Measurements from ENCODE around the gene XNDC1N. TPM values are rescaled to one million over a fixed set of nuclear protein-coding genes. Genes with fewer than 3 reads are reported as not detected.
"Not testable (repeated sequence)": the region's sequence is repeated elsewhere in the genome, so short reads cannot be mapped to it uniquely, and the experiment has no call there.

The XNDC1N gene
- total RNA-seq, 3 donors from 2014 or later = 10.2 to 14.0 (median 12.8) TPM

DNA sequence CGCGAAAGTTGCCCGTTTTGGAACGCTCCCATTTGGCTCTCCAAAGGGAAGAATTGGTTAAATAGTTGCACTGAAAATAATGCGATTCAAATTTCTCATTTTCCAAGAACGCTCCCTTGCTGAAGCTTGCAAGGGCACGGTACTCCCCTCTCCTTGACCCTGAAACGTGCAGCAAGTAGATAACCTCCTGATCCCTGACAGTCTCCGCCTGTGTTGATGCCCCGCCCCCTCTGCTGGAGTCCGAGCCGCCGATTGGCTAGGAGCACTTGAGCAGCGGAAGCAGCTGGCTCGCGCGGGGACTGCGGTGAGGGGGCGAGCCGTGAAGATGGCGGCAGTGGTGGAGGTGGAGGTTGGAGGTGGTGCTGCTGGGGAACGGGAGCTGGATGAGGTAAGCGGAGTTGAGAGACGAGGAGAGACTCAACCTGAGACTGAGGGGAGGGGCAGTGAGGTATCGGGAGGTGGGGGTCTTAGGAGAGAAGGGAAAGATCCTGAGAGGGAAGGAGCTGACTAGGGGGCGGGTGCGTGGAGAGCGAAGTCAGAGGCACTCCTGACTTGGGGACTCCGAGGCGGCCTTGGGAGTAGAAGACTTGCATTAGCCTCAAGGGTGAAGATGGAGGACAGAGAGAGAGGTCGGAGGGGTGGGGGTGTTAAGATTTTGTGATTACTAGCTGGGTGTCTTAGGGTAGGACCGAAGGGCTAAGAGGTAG, 496 bp upstream of the XNDC1N start, which contains the start of gene RNF121:
TSS of gene RNF121 (plus strand) at position 310 of the 707 bp plus-strand sequence. CDS start at position 326, 16 bp downstream.
- H3K4me3 ChIP-seq = peak within 1 kb of the TSS; percentile 81 to 94 (median 83)
- H3K9me3 ChIP-seq = no peaks in the 10 kb centered on the region

DNA sequence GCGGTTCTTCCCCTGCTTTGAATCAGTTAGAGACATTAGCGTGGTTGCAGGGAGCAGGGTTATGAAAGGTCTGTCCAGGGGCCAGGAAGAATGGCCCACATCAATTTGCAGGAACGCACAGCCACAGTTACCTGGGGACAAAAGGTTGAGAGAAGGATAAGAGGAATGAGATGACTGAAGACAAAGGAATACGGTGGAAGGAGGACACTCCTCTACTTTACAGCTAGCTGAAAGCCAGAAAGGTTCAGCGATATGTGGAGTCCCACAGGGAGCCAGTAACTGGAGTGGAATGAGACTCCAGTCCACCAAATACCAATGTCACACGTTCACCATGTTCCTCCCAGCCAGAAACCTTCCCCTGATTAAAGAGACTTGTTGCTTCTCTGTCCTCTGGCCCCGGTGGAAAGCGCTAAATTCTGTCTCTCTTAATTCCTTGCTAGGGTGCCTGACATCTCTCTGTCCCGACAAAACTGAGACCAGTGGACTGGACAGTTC, 10.7 kb downstream of the XNDC1N start:
- no peaks in the 10 kb centered on the region for H3K36me3 ChIP-seq
- no peaks in the 10 kb centered on the region for H3K4me1 ChIP-seq
- no peaks in the 10 kb centered on the region for H3K9me3 ChIP-seq

More for the DNA sequence above, 496 bp upstream of the XNDC1N start, which contains the start of gene RNF121:
- TF ChIP-seq, protein P1, sequence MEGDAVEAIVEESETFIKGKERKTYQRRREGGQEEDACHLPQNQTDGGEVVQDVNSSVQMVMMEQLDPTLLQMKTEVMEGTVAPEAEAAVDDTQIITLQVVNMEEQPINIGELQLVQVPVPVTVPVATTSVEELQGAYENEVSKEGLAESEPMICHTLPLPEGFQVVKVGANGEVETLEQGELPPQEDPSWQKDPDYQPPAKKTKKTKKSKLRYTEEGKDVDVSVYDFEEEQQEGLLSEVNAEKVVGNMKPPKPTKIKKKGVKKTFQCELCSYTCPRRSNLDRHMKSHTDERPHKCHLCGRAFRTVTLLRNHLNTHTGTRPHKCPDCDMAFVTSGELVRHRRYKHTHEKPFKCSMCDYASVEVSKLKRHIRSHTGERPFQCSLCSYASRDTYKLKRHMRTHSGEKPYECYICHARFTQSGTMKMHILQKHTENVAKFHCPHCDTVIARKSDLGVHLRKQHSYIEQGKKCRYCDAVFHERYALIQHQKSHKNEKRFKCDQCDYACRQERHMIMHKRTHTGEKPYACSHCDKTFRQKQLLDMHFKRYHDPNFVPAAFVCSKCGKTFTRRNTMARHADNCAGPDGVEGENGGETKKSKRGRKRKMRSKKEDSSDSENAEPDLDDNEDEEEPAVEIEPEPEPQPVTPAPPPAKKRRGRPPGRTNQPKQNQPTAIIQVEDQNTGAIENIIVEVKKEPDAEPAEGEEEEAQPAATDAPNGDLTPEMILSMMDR (IDR thresholded peaks at IDR 0.05) = no peak
- TF ChIP-seq POLR2A (IDR thresholded peaks at IDR 0.05) = no peak
- peak; percentile 15 to 52 (median 43) for TF ChIP-seq POLR2AphosphoS5 (IDR thresholded peaks at IDR 0.05)
- peak; percentile 96 to 98 for DNase-seq (ENCODE audit: low spot score in 2 of 2)
- intact Hi-C loops (cut with DNase I; ENCODE audit: low total_unique reads) = no loop called here
- H3K36me3 ChIP-seq = no peaks in the 10 kb centered on the region
- H3K4me1 ChIP-seq = peaks cover 3 to 6% of the 10 kb centered on the region in 2 donors
- H3K27ac ChIP-seq = peak within 1 kb of the TSS; percentile 85 to 87
- no peaks in the 10 kb centered on the region for H3K27me3 ChIP-seq

DNA sequence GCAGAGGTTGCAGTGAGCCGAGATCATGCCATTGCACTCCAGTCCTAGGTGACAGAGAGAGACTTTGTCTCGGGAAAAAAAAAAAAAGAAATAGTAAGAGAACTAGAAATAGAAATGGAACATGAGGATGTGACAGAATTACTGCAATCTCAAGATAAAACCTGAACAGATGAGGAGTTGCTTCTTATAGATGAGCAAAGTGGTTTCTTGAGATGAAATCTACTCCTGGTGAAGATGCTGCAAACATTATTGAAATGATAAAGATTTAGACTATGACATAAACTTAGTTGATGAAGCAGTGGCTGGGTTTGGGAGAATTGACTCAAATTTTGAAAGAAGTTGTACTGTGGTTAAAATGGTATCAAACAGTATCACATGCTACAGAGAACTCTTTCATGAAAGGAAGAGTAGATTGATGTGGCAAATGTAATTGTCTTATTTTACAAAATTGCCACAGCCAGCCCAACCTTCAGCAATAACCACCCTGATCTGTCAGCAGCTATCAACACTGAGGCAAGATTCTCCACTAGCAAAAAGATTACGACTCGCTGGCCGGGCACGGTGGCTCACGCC, 13.7 kb downstream of the XNDC1N start:
- H3K4me3 ChIP-seq = no peak overlapping the region
- TF ChIP-seq POLR2AphosphoS5 (IDR thresholded peaks at IDR 0.05) = no peak
- TF ChIP-seq, protein P1 (IDR thresholded peaks at IDR 0.05) = no peak
- TF ChIP-seq POLR2A (IDR thresholded peaks at IDR 0.05) = no peak
- intact Hi-C loops (cut with DNase I; ENCODE audit: low total_unique reads) = no loop called here
- H3K27me3 ChIP-seq = no peaks in the 10 kb centered on the region
- no peaks in the 10 kb centered on the region for H3K9me3 ChIP-seq
- H3K4me1 ChIP-seq = no peaks in the 10 kb centered on the region
- DNase-seq (ENCODE audit: low spot score in 2 of 2) = no peak
- H3K36me3 ChIP-seq = no peaks in the 10 kb centered on the region
- no peak overlapping the region for H3K27ac ChIP-seq

More for the DNA sequence above, 10.7 kb downstream of the XNDC1N start:
- H3K27me3 ChIP-seq = no peaks in the 10 kb centered on the region
- intact Hi-C loops (cut with DNase I; ENCODE audit: low total_unique reads) = no loop called here
- TF ChIP-seq POLR2A (IDR thresholded peaks at IDR 0.05) (no peak), POLR2AphosphoS5 (IDR thresholded peaks at IDR 0.05) (no peak)
- TF ChIP-seq, protein P1 (IDR thresholded peaks at IDR 0.05) = no peak
- no peak overlapping the region for H3K4me3 ChIP-seq
- H3K27ac ChIP-seq = no peak overlapping the region
- no peak for DNase-seq (ENCODE audit: low spot score in 2 of 2)

DNA sequence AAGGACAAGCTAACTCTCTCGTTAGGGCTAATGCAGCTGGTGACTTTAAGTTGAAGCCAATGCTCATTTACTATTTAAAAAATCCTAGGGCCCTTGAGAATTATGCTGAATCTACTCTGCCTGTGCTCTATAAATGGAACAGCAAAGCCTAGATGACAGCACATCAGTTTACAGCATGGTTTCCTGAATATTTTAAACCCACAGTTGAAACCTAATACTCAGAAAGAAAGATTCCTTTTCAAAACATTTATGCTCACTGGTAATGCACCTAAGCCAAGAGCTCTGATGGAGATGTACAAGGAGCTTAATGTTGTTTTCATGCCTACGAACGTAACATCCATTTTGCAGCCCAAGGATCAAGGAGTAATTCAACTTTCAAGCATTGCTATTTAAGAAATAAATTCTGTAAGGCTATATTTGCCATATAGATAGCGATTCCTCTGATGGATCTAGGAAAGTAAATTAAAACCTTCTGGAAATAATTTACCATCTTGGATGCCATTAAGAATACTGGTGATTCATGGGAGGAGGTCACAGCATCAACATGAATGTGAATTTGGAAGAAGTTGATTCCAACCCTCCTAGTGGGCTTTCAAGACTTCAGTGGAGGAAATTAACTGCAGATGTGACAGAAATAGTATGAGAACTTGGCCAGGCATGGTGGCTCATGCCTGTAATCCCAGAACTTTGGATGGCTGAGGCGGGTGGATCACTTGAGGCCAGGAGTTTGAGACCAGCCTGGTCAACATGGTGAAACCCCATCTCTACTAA, 14.5 kb downstream of the XNDC1N start:
- DNase-seq (ENCODE audit: low spot score in 2 of 2) = no peak
- intact Hi-C loops (cut with DNase I; ENCODE audit: low total_unique reads) = no loop called here
- H3K27ac ChIP-seq = no peak overlapping the region
- H3K4me1 ChIP-seq = no peaks in the 10 kb centered on the region
- H3K9me3 ChIP-seq = no peaks in the 10 kb centered on the region
- H3K27me3 ChIP-seq = no peaks in the 10 kb centered on the region
- H3K36me3 ChIP-seq = no peaks in the 10 kb centered on the region
- TF ChIP-seq, protein P1 (IDR thresholded peaks at IDR 0.05) = no peak
- TF ChIP-seq POLR2A (IDR thresholded peaks at IDR 0.05) = no peak
- no peak for TF ChIP-seq POLR2AphosphoS5 (IDR thresholded peaks at IDR 0.05)
- H3K4me3 ChIP-seq = no peak overlapping the region

DNA sequence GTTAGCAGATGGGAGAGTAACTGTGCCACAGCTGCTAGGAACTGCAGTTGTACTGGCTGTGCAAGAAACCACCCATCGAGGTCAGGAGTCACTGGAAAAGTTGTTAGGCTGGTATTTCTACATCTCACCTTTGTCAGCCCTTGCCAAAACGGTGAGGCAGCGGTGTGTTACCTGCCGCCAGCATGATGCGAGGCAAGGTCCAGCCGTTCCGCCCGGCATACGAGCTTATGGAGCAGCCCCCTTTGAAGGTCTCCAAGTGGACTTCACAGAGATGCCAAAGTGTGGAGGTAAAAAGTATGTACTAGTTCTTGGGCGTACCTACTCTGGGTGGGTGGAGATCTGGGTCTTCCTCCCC, 16.4 kb downstream of the XNDC1N start:
- H3K4me1 ChIP-seq; H3K27me3 ChIP-seq; DNase-seq (ENCODE audit: low spot score in 2 of 2); H3K27ac ChIP-seq; intact Hi-C loops (cut with DNase I; ENCODE audit: low total_unique reads); H3K36me3 ChIP-seq; H3K9me3 ChIP-seq; H3K4me3 ChIP-seq: not testable (repeated sequence)

DNA sequence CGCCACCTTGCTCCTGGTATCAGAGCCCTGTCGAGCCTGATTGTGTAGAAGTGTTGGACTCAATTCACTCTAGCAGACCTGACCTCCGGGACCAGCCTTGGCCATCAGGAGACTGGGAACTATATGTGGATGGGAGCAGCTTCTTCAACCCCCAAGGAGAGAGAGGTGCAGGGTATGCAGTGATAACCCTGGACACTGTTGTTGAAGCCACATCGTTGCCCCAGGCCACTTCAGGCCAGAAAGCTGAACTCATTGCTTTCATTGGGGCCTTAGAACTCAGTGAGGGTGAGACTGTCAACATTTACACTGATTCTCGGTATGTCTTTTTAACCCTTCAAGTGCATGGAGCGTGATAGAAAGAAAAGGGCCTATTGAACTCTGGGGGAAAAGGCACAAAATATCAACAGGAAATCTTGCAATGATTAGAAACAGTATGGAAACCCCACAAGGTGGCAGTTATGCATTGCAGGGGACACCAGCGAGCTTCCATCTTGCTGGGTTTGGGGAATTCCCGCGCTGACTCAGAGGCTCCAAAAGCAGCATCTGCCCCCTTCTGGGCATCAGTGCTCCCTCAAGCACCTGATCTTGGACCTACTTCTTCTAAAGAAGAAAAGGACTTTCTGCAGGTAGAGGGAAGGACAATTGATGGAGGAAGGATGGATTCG, 16.9 kb downstream of the XNDC1N start:
- H3K36me3 ChIP-seq; H3K4me3 ChIP-seq; H3K27ac ChIP-seq; DNase-seq (ENCODE audit: low spot score in 2 of 2); H3K27me3 ChIP-seq; H3K9me3 ChIP-seq; intact Hi-C loops (cut with DNase I; ENCODE audit: low total_unique reads); H3K4me1 ChIP-seq: not testable (repeated sequence)

DNA sequence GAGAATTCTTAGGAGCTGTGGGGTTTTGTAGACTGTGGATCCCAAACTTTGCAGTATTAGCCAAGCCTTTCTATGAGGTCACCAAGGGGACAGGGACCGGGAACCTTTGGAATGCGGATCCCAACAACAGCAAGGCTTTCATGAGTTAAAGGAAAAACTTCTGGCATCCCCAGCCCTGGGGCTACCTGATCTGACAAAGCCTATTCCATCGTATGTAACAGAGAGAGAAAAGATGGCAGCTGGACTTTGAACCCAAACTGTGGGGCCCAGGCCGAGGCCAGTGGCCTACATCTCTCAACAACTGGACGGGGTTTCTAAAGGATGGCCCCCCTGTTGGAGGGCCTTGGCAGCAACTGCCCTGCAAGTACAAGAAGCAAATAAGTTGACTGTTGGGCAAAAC, 17.6 kb downstream of the XNDC1N start:
- H3K4me3 ChIP-seq; H3K27ac ChIP-seq; intact Hi-C loops (cut with DNase I; ENCODE audit: low total_unique reads); H3K9me3 ChIP-seq; H3K36me3 ChIP-seq; H3K27me3 ChIP-seq; DNase-seq (ENCODE audit: low spot score in 2 of 2); H3K4me1 ChIP-seq: not testable (repeated sequence)

Measured in breast epithelium (tissue), 4 donors.